Activated CD4-positive, alpha-beta T cell treated with anti-CD3 and anti-CD28 coated beads for 4 hours (primary cell): ENCODE data around the gene CBX2.
A peak's percentile ranks its signal among the peaks of the same experiment; 100 is the strongest.

Experiments used
- DNase-seq, 2 donors: peaks; one replicate each; pipeline ENCODE4 v3.0.0-alpha.2; 2020

Gene CBX2

GRCh38 chr17:79801156-79802038 is 23.4 kb downstream of the CBX2 start:
- no peak for DNase-seq

GRCh38 chr17:79802039-79802735 is 24.2 kb downstream of the CBX2 start:
- DNase-seq, result no peak

- DNase-seq, result no peak
Observed at GRCh38 chr17:79802736-79803420, 24.9 kb downstream of the CBX2 start.

- DNase-seq, result no peak
Observed at GRCh38 chr17:79803421-79803996, 25.6 kb downstream of the CBX2 start.

GRCh38 chr17:79803997-79804855 is 26.3 kb downstream of the CBX2 start:
- DNase-seq, result peak; percentile 66 to 72

GRCh38 chr17:79804856-79805696 is 27.1 kb downstream of the CBX2 start:
- DNase-seq, result no peak

- no peak for DNase-seq
Observed at GRCh38 chr17:79806446-79806760, 28.5 kb downstream of the CBX2 start.

GRCh38 chr17:79806863-79807720 is 29.1 kb downstream of the CBX2 start:
- DNase-seq, result no peak

GRCh38 chr17:79808763-79809529 is 31.0 kb downstream of the CBX2 start:
- DNase-seq, result no peak

- no peak for DNase-seq
Observed at GRCh38 chr17:79809530-79810129, 31.7 kb downstream of the CBX2 start.

GRCh38 chr17:79810130-79811010 is 32.4 kb downstream of the CBX2 start:
- peak; percentile 82 to 86 for DNase-seq

GRCh38 chr17:79811011-79811867 is 33.3 kb downstream of the CBX2 start:
- DNase-seq, result no peak

GRCh38 chr17:79811868-79812352 is 34.0 kb downstream of the CBX2 start:
- no peak for DNase-seq

- no peak for DNase-seq
Observed at GRCh38 chr17:79812353-79813258, 34.7 kb downstream of the CBX2 start.

GRCh38 chr17:79813297-79814126 is 35.6 kb downstream of the CBX2 start:
- DNase-seq, result no peak
